AG04449 (cell line): ENCODE measurements around the gene TEDC2.

Experiments used
- CTCF ChIA-PET: fragments of 350-600 bp; formaldehyde crosslinking; extraction: SDS; loops from one replicate; lab custom pipeline; 2021; ENCODE audit warnings: antibody characterized with exemption; lab: Yijun Ruan, JAX
- POLR2A ChIA-PET: fragments of 400-600, 350-600 bp; formaldehyde crosslinking; extraction: SDS; loops from one replicate; lab custom pipeline; 2020; ENCODE audit warnings: antibody characterized with exemption, inconsistent platforms; lab: Yijun Ruan, JAX
- DNase-seq: peaks from one replicate; pipeline ENCODE4 v3.0.0-alpha.2; 2010; ENCODE audit warnings: low read depth, low spot score
- H3K4me3 ChIP-seq: 2 replicates; pipeline ENCODE4 v1.5.1; 2011; ENCODE audit warnings: low read depth, mild to moderate bottlenecking, control low read depth, low read length
- CTCF ChIP-seq: IDR thresholded peaks from one replicate; pipeline ENCODE4 v1.5.1; 2011; ENCODE audit warnings: mild to moderate bottlenecking, moderate library complexity, low read length, control low read depth, inconsistent platforms; ENCODE audit not compliant: insufficient read depth; ENCODE audit errors: missing control alignments

The TEDC2 gene

GRCh38 chr16:2487517-2487842 is 27.6 kb downstream of the TEDC2 start:
- ChIA-PET POLR2A (no interaction called here), CTCF (interaction anchor here (1.1 to 2.9 kb wide), 3 partner anchors 13 to 44 kb away, joined by 4 to 29 read pairs (median 8); partner anchors contain the start of gene TBC1D24)
- no peak for DNase-seq
- no peak overlapping the region for H3K4me3 ChIP-seq
- no peak for TF ChIP-seq CTCF

GRCh38 chr16:2487903-2488531 is 28.1 kb downstream of the TEDC2 start:
- no peak for TF ChIP-seq CTCF
- DNase-seq, result no peak
- POLR2A ChIA-PET, result no interaction called here
- no peak overlapping the region for H3K4me3 ChIP-seq
- CTCF ChIA-PET, result interaction anchor here (0.9 to 2.9 kb wide), 4 partner anchors 10 to 44 kb away, joined by 3 to 29 read pairs (median 6); partner anchors contain the start of gene TBC1D24

GRCh38 chr16:2489581-2489980 is 29.7 kb downstream of the TEDC2 start:
- CTCF ChIA-PET, result interaction anchor here (2.9 kb wide), 1 partner anchor 12 kb away, joined by 29 read pairs; no protein-coding TSS in a partner anchor
- POLR2A ChIA-PET, result no interaction called here
- DNase-seq, result no peak
- no peak for TF ChIP-seq CTCF
- H3K4me3 ChIP-seq, result no peak overlapping the region

- no peak for DNase-seq
- TF ChIP-seq CTCF, result no peak
- CTCF ChIA-PET, result interaction anchor here (2.9 to 3.6 kb wide), 2 partner anchors 11 kb away, joined by 20 to 29 read pairs; no protein-coding TSS in a partner anchor
- H3K4me3 ChIP-seq, result no peak overlapping the region
- POLR2A ChIA-PET, result no interaction called here
These were observed 30.5 kb downstream of the TEDC2 start for GRCh38 chr16:2490190-2491105.

- CTCF ChIA-PET, result interaction anchor here (1.9 to 3.6 kb wide), 2 partner anchors 9 to 11 kb away, joined by 4 to 20 read pairs; no protein-coding TSS in a partner anchor
- POLR2A ChIA-PET, result no interaction called here
- TF ChIP-seq CTCF, result no peak
- DNase-seq, result no peak
- no peak overlapping the region for H3K4me3 ChIP-seq
These were observed 32.4 kb downstream of the TEDC2 start for GRCh38 chr16:2492292-2492691.

- H3K4me3 ChIP-seq, result no peak overlapping the region
- no peak for TF ChIP-seq CTCF
- ChIA-PET CTCF (interaction anchor here (0.9 to 3.6 kb wide), 5 partner anchors 8 to 64 kb away, joined by 3 to 20 read pairs (median 3); partner anchors contain the start of genes CCNF and TBC1D24), POLR2A (no interaction called here)
- DNase-seq, result no peak
These were observed 33.7 kb downstream of the TEDC2 start for GRCh38 chr16:2493605-2494004.
